Vagina (tissue), 2 donors: ENCODE data around the gene CD40LG. TPM values are rescaled to one million over a fixed set of nuclear protein-coding genes. Genes with fewer than 3 reads are reported as not detected.
A peak's percentile ranks its signal among the peaks of the same experiment; 100 is the strongest.

Experiments
- DNase-seq, 2 donors: peaks; one replicate each; pipeline ENCODE4 v3.0.0-alpha.2; 2017; ENCODE audit errors: extremely low spot score in 2 of 2
- H3K27ac ChIP-seq: fragments of 200-600 bp; sonication (generic); one replicate; pipeline ENCODE4 v1.5.1; 2019
- H3K27me3 ChIP-seq: fragments of 200-600 bp; sonication (generic); one replicate; pipeline ENCODE4 v1.5.1; 2019
- H3K36me3 ChIP-seq, 2 donors: fragments of 200-600 bp; sonication (generic); one replicate each; pipeline ENCODE4 v1.5.1; 2017 to 2019
- H3K4me1 ChIP-seq: fragments of 200-600 bp; sonication (generic); one replicate; pipeline ENCODE4 v1.5.1; 2019
- H3K4me3 ChIP-seq, 2 donors: fragments of 200-600 bp; sonication (generic); 1 replicate in 1 of 2; 2 replicates in 1 of 2; pipeline ENCODE4 v1.5.1; 2016 to 2019
- H3K9me3 ChIP-seq: fragments of 200-600 bp; sonication (generic); one replicate; pipeline ENCODE4 v1.5.1; 2019
- CTCF ChIP-seq, 3 experiments: fragments of 450-650 bp in 2 of 3; fragments of 200-600 bp in 1 of 3; sonication (generic) in 1 of 3; IDR thresholded peaks; one replicate each; pipeline ENCODE4 v1.5.1; 2017 to 2019; ENCODE audit warnings: antibody characterized with exemption in 3 of 3, mild to moderate bottlenecking in 2 of 3, moderate library complexity in 2 of 3
- POLR2A ChIP-seq, 2 donors: fragments of 450-650 bp; IDR thresholded peaks; one replicate each; pipeline ENCODE4 v1.6.1; 2017; ENCODE audit warnings: antibody characterized with exemption in 2 of 2, mild to moderate bottlenecking in 2 of 2, moderate library complexity in 2 of 2
- POLR2AphosphoS5 ChIP-seq, 2 donors: sonication (generic); formaldehyde crosslinking; IDR thresholded peaks; one replicate each; pipeline ENCODE4 v1.9.0; 2017; ENCODE audit warnings: antibody characterized with exemption in 2 of 2, mild to moderate bottlenecking in 2 of 2, low read depth in 1 of 2; ENCODE audit not compliant: insufficient read depth in 1 of 2
- intact Hi-C: fragments of 100-400 bp; cut with DNase I; formaldehyde crosslinking; loops from one replicate; pipeline ENCODE4 v1.15.1; 2023
- total RNA-seq: library from RNA; depleted of rRNA; stranded (reverse); fragments of >200 nt; gene quantifications from one replicate; pipeline ENCODE4 v1.2.3, GENCODE V29; 2016

The CD40LG gene
- total RNA-seq, 1 donor from 2014 or later, result not detected

- no peaks in the 10 kb centered on the region for H3K9me3 ChIP-seq
- H3K27me3 ChIP-seq, result no peaks in the 10 kb centered on the region
- intact Hi-C loops, result no loop called here
- no peak for DNase-seq
- no peak for TF ChIP-seq POLR2AphosphoS5 (IDR thresholded peaks at IDR 0.05; ENCODE audit: insufficient read depth in 1 of 2, low read depth in 1 of 2)
- TF ChIP-seq CTCF (IDR thresholded peaks at IDR 0.05), result no peak
- TF ChIP-seq POLR2A (IDR thresholded peaks at IDR 0.05), result no peak
- H3K27ac ChIP-seq, result no peak overlapping the region
- H3K4me3 ChIP-seq, result no peak overlapping the region
- H3K36me3 ChIP-seq, result no peaks in the 10 kb centered on the region
- no peaks in the 10 kb centered on the region for H3K4me1 ChIP-seq
Measured at GRCh38 chrX:136656361-136656964, 8.5 kb downstream of the CD40LG start.

- Histone ChIP-seq H3K4me1 (no peaks in the 10 kb centered on the region), H3K27me3 (no peaks in the 10 kb centered on the region), H3K9me3 (no peaks in the 10 kb centered on the region), H3K4me3 (no peak overlapping the region), H3K36me3 (no peaks in the 10 kb centered on the region), H3K27ac (no peak overlapping the region)
- intact Hi-C loops, result no loop called here
- TF ChIP-seq POLR2AphosphoS5 (IDR thresholded peaks at IDR 0.05; ENCODE audit: insufficient read depth in 1 of 2, low read depth in 1 of 2) (no peak), POLR2A (IDR thresholded peaks at IDR 0.05) (no peak)
- no peak for DNase-seq
Measured at GRCh38 chrX:136658151-136658550, 10.2 kb downstream of the CD40LG start.

GRCh38 chrX:136659174-136659573, 11.2 kb downstream of the CD40LG start:
- no peak for TF ChIP-seq POLR2AphosphoS5 (IDR thresholded peaks at IDR 0.05; ENCODE audit: insufficient read depth in 1 of 2, low read depth in 1 of 2)
- H3K36me3 ChIP-seq, result no peaks in the 10 kb centered on the region
- intact Hi-C loops, result no loop called here
- no peak overlapping the region for H3K4me3 ChIP-seq
- H3K27ac ChIP-seq, result no peak overlapping the region
- H3K4me1 ChIP-seq, result no peaks in the 10 kb centered on the region
- H3K27me3 ChIP-seq, result no peaks in the 10 kb centered on the region
- peak in 1 of 2 donors; percentile 67 for DNase-seq
- no peaks in the 10 kb centered on the region for H3K9me3 ChIP-seq

GRCh38 chrX:136660896-136661295, 12.9 kb downstream of the CD40LG start:
- TF ChIP-seq POLR2A (IDR thresholded peaks at IDR 0.05) (no peak), CTCF (IDR thresholded peaks at IDR 0.05) (no peak), POLR2AphosphoS5 (IDR thresholded peaks at IDR 0.05; ENCODE audit: insufficient read depth in 1 of 2, low read depth in 1 of 2) (no peak)
- DNase-seq, result no peak
- no peak overlapping the region for H3K27ac ChIP-seq
- H3K4me3 ChIP-seq, result no peak overlapping the region
- no peaks in the 10 kb centered on the region for H3K4me1 ChIP-seq
- H3K36me3 ChIP-seq, result no peaks in the 10 kb centered on the region
- no peaks in the 10 kb centered on the region for H3K9me3 ChIP-seq
- H3K27me3 ChIP-seq, result no peaks in the 10 kb centered on the region
- intact Hi-C loops, result no loop called here

- Histone ChIP-seq H3K9me3 (no peaks in the 10 kb centered on the region), H3K4me3 (no peak overlapping the region), H3K27me3 (no peaks in the 10 kb centered on the region), H3K36me3 (no peaks in the 10 kb centered on the region), H3K4me1 (no peaks in the 10 kb centered on the region), H3K27ac (no peak overlapping the region)
- intact Hi-C loops, result no loop called here
- TF ChIP-seq POLR2AphosphoS5 (IDR thresholded peaks at IDR 0.05; ENCODE audit: insufficient read depth in 1 of 2, low read depth in 1 of 2) (no peak), CTCF (IDR thresholded peaks at IDR 0.05) (no peak), POLR2A (IDR thresholded peaks at IDR 0.05) (no peak)
- no peak for DNase-seq
Measured at GRCh38 chrX:136662104-136662503, 14.1 kb downstream of the CD40LG start.

- Histone ChIP-seq H3K27ac (no peak overlapping the region), H3K36me3 (peaks cover 0 to 5% of the 10 kb centered on the region in 2 donors), H3K9me3 (no peaks in the 10 kb centered on the region), H3K27me3 (no peaks in the 10 kb centered on the region), H3K4me3 (no peak overlapping the region), H3K4me1 (no peaks in the 10 kb centered on the region)
- intact Hi-C loops, result no loop called here
- TF ChIP-seq POLR2A (IDR thresholded peaks at IDR 0.05) (no peak), POLR2AphosphoS5 (IDR thresholded peaks at IDR 0.05; ENCODE audit: insufficient read depth in 1 of 2, low read depth in 1 of 2) (no peak), CTCF (IDR thresholded peaks at IDR 0.05) (no peak)
- peak in 1 of 2 donors; percentile 43 for DNase-seq
Measured at GRCh38 chrX:136662976-136663375, 15.0 kb downstream of the CD40LG start.
